ENCODE results near the gene ARHGEF7.

Gene ARHGEF7

GRCh38 chr13:111249637-111250360 lies 134.7 kb downstream of the ARHGEF7 start:
- no peak for DNase-seq
- H3K27me3 ChIP-seq (ENCODE audit: insufficient read depth, low read depth, severe bottlenecking) = no peaks in the 10 kb centered on the region
- H3K36me3 ChIP-seq = peaks cover 29% of the 10 kb centered on the region
- H3K9me3 ChIP-seq (ENCODE audit: severe bottlenecking) = peaks cover 2% of the 10 kb centered on the region
- no peak for TF ChIP-seq CTCF (IDR thresholded peaks at IDR 0.05; ENCODE audit: low read depth, low read length)
- no peak overlapping the region for H3K4me3 ChIP-seq (ENCODE audit: low read depth, low read length)
- no peak overlapping the region for H3K27ac ChIP-seq

- no peaks in the 10 kb centered on the region for H3K27me3 ChIP-seq (ENCODE audit: insufficient read depth, low read depth, severe bottlenecking)
- no peak overlapping the region for H3K4me3 ChIP-seq (ENCODE audit: low read depth, low read length)
- peaks cover 31% of the 10 kb centered on the region for H3K36me3 ChIP-seq
- peaks cover 5% of the 10 kb centered on the region for H3K9me3 ChIP-seq (ENCODE audit: severe bottlenecking)
- TF ChIP-seq CTCF (IDR thresholded peaks at IDR 0.05; ENCODE audit: low read depth, low read length) = no peak
- no peak for DNase-seq
- H3K27ac ChIP-seq = no peak overlapping the region
Observed at GRCh38 chr13:111251646-111252445, 136.7 kb downstream of the ARHGEF7 start.

- Histone ChIP-seq H3K4me3 (ENCODE audit: low read depth, low read length) (no peak overlapping the region), H3K27ac (no peak overlapping the region), H3K9me3 (ENCODE audit: severe bottlenecking) (peaks cover 5% of the 10 kb centered on the region), H3K36me3 (peaks cover 30% of the 10 kb centered on the region), H3K27me3 (ENCODE audit: insufficient read depth, low read depth, severe bottlenecking) (no peaks in the 10 kb centered on the region)
- no peak for TF ChIP-seq CTCF (IDR thresholded peaks at IDR 0.05; ENCODE audit: low read depth, low read length)
- DNase-seq = no peak
Observed at GRCh38 chr13:111252446-111253364, 137.6 kb downstream of the ARHGEF7 start.

GRCh38 chr13:111253365-111253872 lies 138.3 kb downstream of the ARHGEF7 start:
- Histone ChIP-seq H3K27me3 (ENCODE audit: insufficient read depth, low read depth, severe bottlenecking) (no peaks in the 10 kb centered on the region), H3K9me3 (ENCODE audit: severe bottlenecking) (peaks cover 7% of the 10 kb centered on the region), H3K4me3 (ENCODE audit: low read depth, low read length) (no peak overlapping the region), H3K27ac (no peak overlapping the region), H3K36me3 (peaks cover 33% of the 10 kb centered on the region)
- no peak for DNase-seq
- TF ChIP-seq CTCF (IDR thresholded peaks at IDR 0.05; ENCODE audit: low read depth, low read length) = no peak

- Histone ChIP-seq H3K27me3 (ENCODE audit: insufficient read depth, low read depth, severe bottlenecking) (no peaks in the 10 kb centered on the region), H3K27ac (no peak overlapping the region), H3K36me3 (peaks cover 46% of the 10 kb centered on the region), H3K4me3 (ENCODE audit: low read depth, low read length) (no peak overlapping the region), H3K9me3 (ENCODE audit: severe bottlenecking) (peaks cover 25% of the 10 kb centered on the region)
- no peak for TF ChIP-seq CTCF (IDR thresholded peaks at IDR 0.05; ENCODE audit: low read depth, low read length)
- no peak for DNase-seq
Observed at GRCh38 chr13:111255228-111255790, 140.2 kb downstream of the ARHGEF7 start.

Data from WERI-Rb-1 (cell line).